Peyer's patch (tissue), 4 donors: ENCODE results near the gene DDIT4.

Experiments
- POLR2A ChIP-seq, 2 donors: fragments of 450-650 bp; IDR thresholded peaks; one replicate each; pipeline ENCODE4 v1.5.1; 2017; ENCODE audit warnings: antibody characterized with exemption in 2 of 2, mild to moderate bottlenecking in 2 of 2, moderate library complexity in 2 of 2
- TF ChIP-seq, protein P1 (sequence below), 6 experiments: fragments of 450-650 bp in 4 of 6; fragments of 200-600 bp in 2 of 6; sonication (generic) in 1 of 6; IDR thresholded peaks; one replicate each; pipeline ENCODE4 v1.5.1; 2017 to 2019; ENCODE audit warnings: antibody characterized with exemption in 6 of 6, mild to moderate bottlenecking in 3 of 6, moderate library complexity in 1 of 6

DNA sequence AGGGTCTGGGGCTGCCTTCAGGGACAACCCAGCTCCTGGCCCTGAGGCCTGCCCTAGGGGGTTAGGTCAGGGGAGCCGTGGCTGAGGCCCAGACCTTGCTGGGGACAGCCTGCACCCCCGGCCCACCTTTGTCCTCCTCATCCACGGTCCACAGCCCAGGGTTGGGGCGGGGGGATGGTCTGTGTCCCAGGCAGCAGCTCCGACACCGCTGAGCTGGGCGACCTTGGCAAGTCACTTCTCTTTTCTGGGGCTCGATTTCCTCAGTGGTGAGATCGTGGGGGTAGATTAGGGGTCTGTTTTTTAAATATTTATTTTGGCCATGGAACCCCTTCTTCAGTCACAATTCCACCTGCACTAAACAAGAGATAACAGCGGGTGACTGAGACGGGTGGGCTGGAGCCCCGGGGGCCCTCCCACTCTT, 50.1 kb downstream of the DDIT4 start:
- TF ChIP-seq, protein P1, sequence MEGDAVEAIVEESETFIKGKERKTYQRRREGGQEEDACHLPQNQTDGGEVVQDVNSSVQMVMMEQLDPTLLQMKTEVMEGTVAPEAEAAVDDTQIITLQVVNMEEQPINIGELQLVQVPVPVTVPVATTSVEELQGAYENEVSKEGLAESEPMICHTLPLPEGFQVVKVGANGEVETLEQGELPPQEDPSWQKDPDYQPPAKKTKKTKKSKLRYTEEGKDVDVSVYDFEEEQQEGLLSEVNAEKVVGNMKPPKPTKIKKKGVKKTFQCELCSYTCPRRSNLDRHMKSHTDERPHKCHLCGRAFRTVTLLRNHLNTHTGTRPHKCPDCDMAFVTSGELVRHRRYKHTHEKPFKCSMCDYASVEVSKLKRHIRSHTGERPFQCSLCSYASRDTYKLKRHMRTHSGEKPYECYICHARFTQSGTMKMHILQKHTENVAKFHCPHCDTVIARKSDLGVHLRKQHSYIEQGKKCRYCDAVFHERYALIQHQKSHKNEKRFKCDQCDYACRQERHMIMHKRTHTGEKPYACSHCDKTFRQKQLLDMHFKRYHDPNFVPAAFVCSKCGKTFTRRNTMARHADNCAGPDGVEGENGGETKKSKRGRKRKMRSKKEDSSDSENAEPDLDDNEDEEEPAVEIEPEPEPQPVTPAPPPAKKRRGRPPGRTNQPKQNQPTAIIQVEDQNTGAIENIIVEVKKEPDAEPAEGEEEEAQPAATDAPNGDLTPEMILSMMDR (IDR thresholded peaks at IDR 0.05) = no peak
- TF ChIP-seq POLR2A (IDR thresholded peaks at IDR 0.05) = no peak
